H1 (cell line): ENCODE measurements around the gene KCNB1. TPM values are rescaled to one million over a fixed set of nuclear protein-coding genes. Genes with fewer than 3 reads are reported as not detected.
"Not testable (repeated sequence)": the region's sequence is repeated elsewhere in the genome, so short reads cannot be mapped to it uniquely, and the experiment has no call there.

Experiments used
- CTCF ChIA-PET: fragments of 300-600 bp; sonication (Branson Sonifier 250); formaldehyde crosslinking; loops from one replicate; lab custom pipeline; 2021; ENCODE audit not compliant: partially characterized antibody; lab: Charles Lee
- POLR2A ChIA-PET: fragments of 300-600 bp; sonication (Branson Sonifier 250); formaldehyde crosslinking; loops from one replicate; lab custom pipeline; 2021; ENCODE audit warnings: inconsistent platforms; ENCODE audit not compliant: partially characterized antibody; lab: Charles Lee
- DNase-seq, 2 experiments: peaks; one replicate each; pipeline versions ENCODE4 v3.0.0 to v3.0.0-alpha.2; 2010 to 2022; ENCODE audit warnings: low spot score in 2 of 2, low read depth in 1 of 2, mixed read lengths in 1 of 2
- FAIRE-seq: peaks from 2 replicates; lab custom pipeline; 2011; peaks lifted over from hg19 to GRCh38; lab: Jason Lieb, UNC
- H2AFZ ChIP-seq: 2 replicates; pipeline ENCODE4 v1.8.1; 2012; ENCODE audit warnings: low read length, inconsistent platforms
- H2AK5ac ChIP-seq: 2 replicates; pipeline ENCODE4 v1.6.1; 2013; ENCODE audit warnings: low read depth, low read length
- H2BK120ac ChIP-seq: replicated peaks from 2 replicates; pipeline ENCODE3; 2013; ENCODE audit warnings: low read depth, low read length, inconsistent platforms
- H2BK12ac ChIP-seq: 2 replicates; pipeline ENCODE4 v1.6.1; 2013; ENCODE audit warnings: low read depth, low read length
- H2BK15ac ChIP-seq: 2 replicates; pipeline ENCODE4 v1.6.1; 2013; ENCODE audit warnings: low read length
- H2BK20ac ChIP-seq: 2 replicates; pipeline ENCODE4 v1.6.1; 2013; ENCODE audit warnings: low read length
- H2BK5ac ChIP-seq: 2 replicates; pipeline ENCODE4 v1.6.1; 2013; ENCODE audit warnings: low read depth, low read length
- H3K14ac ChIP-seq: 2 replicates; pipeline ENCODE4 v1.6.1; 2013; ENCODE audit warnings: inconsistent platforms; ENCODE audit not compliant: insufficient read length
- H3K18ac ChIP-seq: 2 replicates; pipeline ENCODE4 v1.6.1; 2013; ENCODE audit warnings: low read length; ENCODE audit errors: extremely low read depth
- H3K23ac ChIP-seq: 2 replicates; pipeline ENCODE4 v1.6.1; 2013; ENCODE audit warnings: inconsistent platforms; ENCODE audit not compliant: insufficient read length
- H3K23me2 ChIP-seq: 2 replicates; pipeline ENCODE4 v1.6.1; 2013; ENCODE audit warnings: low read depth, low read length
- H3K27ac ChIP-seq: 2 replicates; pipeline ENCODE4 v1.6.1; 2011; ENCODE audit warnings: low read depth, low read length, inconsistent platforms
- H3K27me3 ChIP-seq, 4 experiments: replicated peaks in 1 of 4; 1 replicate in 1 of 4; 2 replicates in 3 of 4; pipeline versions ENCODE4 v1.6.1 to v1.8.1; 2011 to 2013; ENCODE audit warnings: low read length in 3 of 4, mild to moderate bottlenecking in 3 of 4, inconsistent platforms in 2 of 4, mixed read lengths in 2 of 4, moderate library complexity in 1 of 4; ENCODE audit not compliant: control insufficient read depth in 3 of 4, insufficient read depth in 3 of 4; ENCODE audit errors: extremely low read depth in 1 of 4
- H3K36me3 ChIP-seq, 4 experiments: 2 replicates each; pipeline versions ENCODE4 v1.6.1 to v1.8.1; 2011 to 2013; ENCODE audit warnings: mild to moderate bottlenecking in 4 of 4, low read length in 3 of 4, moderate library complexity in 2 of 4, control low read depth in 1 of 4, inconsistent platforms in 1 of 4; ENCODE audit not compliant: insufficient read depth in 4 of 4, control insufficient read depth in 2 of 4
- H3K4ac ChIP-seq: replicated peaks from 2 replicates; pipeline ENCODE3; 2013; ENCODE audit warnings: low read length, low read depth, mixed read lengths, inconsistent platforms; ENCODE audit not compliant: insufficient read length
- H3K4me1 ChIP-seq, 4 experiments: replicated peaks in 1 of 4; 1 replicate in 1 of 4; 2 replicates in 3 of 4; pipeline versions ENCODE4 v1.6.1 to v1.8.1; 2011 to 2013; ENCODE audit warnings: low read length in 3 of 4, inconsistent platforms in 2 of 4, mixed read lengths in 1 of 4; ENCODE audit not compliant: insufficient read depth in 4 of 4, control insufficient read depth in 3 of 4
- H3K4me2 ChIP-seq, 2 experiments: 2 replicates each; pipeline versions ENCODE4 v1.6.1 to v1.8.1; 2011 to 2013; ENCODE audit warnings: low read depth in 2 of 2, low read length in 2 of 2, control low read depth in 1 of 2, inconsistent platforms in 1 of 2, mild to moderate bottlenecking in 1 of 2; ENCODE audit not compliant: insufficient read depth in 1 of 2
- H3K4me3 ChIP-seq, 4 experiments: fragments of 200-600, 300-600 bp in 1 of 4; sonication (generic), shearing (Covaris generic), sonication (Bioruptor Twin) in 1 of 4; 2 replicates each; pipeline versions ENCODE4 v1.5.1 to v1.8.1; 2011 to 2016; ENCODE audit warnings: low read length in 4 of 4, low read depth in 3 of 4, control low read depth in 2 of 4, inconsistent platforms in 2 of 4, mild to moderate bottlenecking in 2 of 4, mixed read lengths in 1 of 4, moderate library complexity in 1 of 4; ENCODE audit not compliant: insufficient read depth in 2 of 4; ENCODE audit errors: extremely low read depth in 1 of 4
- H3K56ac ChIP-seq: replicated peaks from 2 replicates; pipeline ENCODE3; 2013; ENCODE audit warnings: low read depth, mild to moderate bottlenecking, mixed read lengths, low read length, inconsistent platforms; ENCODE audit not compliant: insufficient read length
- H3K79me1 ChIP-seq: 2 replicates; pipeline ENCODE4 v1.6.1; 2013; ENCODE audit warnings: low read depth, low read length, control low read depth
- H3K79me2 ChIP-seq, 2 experiments: 2 replicates each; pipeline versions ENCODE4 v1.6.1 to v1.8.1; 2012 to 2013; ENCODE audit warnings: low read length in 2 of 2, mild to moderate bottlenecking in 2 of 2, inconsistent platforms in 1 of 2; ENCODE audit not compliant: insufficient read depth in 2 of 2, control insufficient read depth in 1 of 2
- H3K9ac ChIP-seq, 4 experiments: replicated peaks in 1 of 4; 1 replicate in 1 of 4; 2 replicates in 3 of 4; pipeline versions ENCODE4 v1.6.1 to v1.8.1; 2011 to 2013; ENCODE audit warnings: low read depth in 3 of 4, low read length in 3 of 4, control low read depth in 2 of 4, mild to moderate bottlenecking in 2 of 4, moderate library complexity in 2 of 4, inconsistent platforms in 1 of 4; ENCODE audit errors: extremely low read depth in 1 of 4
- H3K9me3 ChIP-seq, 2 experiments: 2 replicates each; pipeline versions ENCODE4 v1.6.1 to v1.8.1; 2012 to 2013; ENCODE audit warnings: mild to moderate bottlenecking in 2 of 2, moderate library complexity in 2 of 2, control low read depth in 1 of 2, inconsistent platforms in 1 of 2, low read depth in 1 of 2, low read length in 1 of 2, mixed read lengths in 1 of 2; ENCODE audit not compliant: insufficient read depth in 2 of 2
- H4K20me1 ChIP-seq, 2 experiments: replicated peaks in 1 of 2; 2 replicates each; pipeline versions ENCODE3 to v1.8.1; 2011 to 2013; ENCODE audit warnings: inconsistent platforms in 2 of 2, low read length in 2 of 2, mild to moderate bottlenecking in 1 of 2; ENCODE audit not compliant: insufficient read depth in 2 of 2, control insufficient read depth in 1 of 2
- H4K5ac ChIP-seq: 2 replicates; pipeline ENCODE4 v1.6.1; 2013; ENCODE audit warnings: low read length, low read depth, mixed read lengths, inconsistent platforms; ENCODE audit not compliant: insufficient read length
- H4K8ac ChIP-seq: 2 replicates; pipeline ENCODE4 v1.8.0; 2013; ENCODE audit warnings: mild to moderate bottlenecking, moderate library complexity, low read length, inconsistent platforms; ENCODE audit not compliant: insufficient read depth; ENCODE audit errors: extremely low read depth
- H4K91ac ChIP-seq: replicated peaks from 2 replicates; pipeline ENCODE3; 2013; ENCODE audit warnings: low read length, mixed read lengths, inconsistent platforms; ENCODE audit not compliant: insufficient read length
- WGBS, 2 experiments: shearing (Covaris generic) in 1 of 2; methylation state at CpG; one replicate each; pipeline versions ENCODE4 v1.1.6 to v1.1.7; 2013 to 2015; ENCODE audit warnings: low lambda C conversion rate in 2 of 2, mixed read lengths in 2 of 2, inconsistent platforms in 1 of 2, low coverage in 1 of 2, missing lambda C conversion rate in 1 of 2; ENCODE audit not compliant: insufficient replicate concordance in 2 of 2, insufficient coverage in 1 of 2, insufficient read length in 1 of 2; ENCODE audit errors: extremely low coverage in 1 of 2, missing lambda C conversion rate in 1 of 2; 5-methylcytosine and 5-hydroxymethylcytosine counted together
- polyA plus RNA-seq, 7 experiments: library from polyadenylated mRNA; depleted of rRNA in 3 of 7; stranded (reverse) in 5 of 7; unstranded in 2 of 7; fragments of >200 nt in 5 of 7; fragments of 200-250 nt in 2 of 7; gene quantifications; 1 replicate in 5 of 7; 2 replicates in 1 of 7; 4 replicates in 1 of 7; pipeline versions ENCODE4 v1.2.1 to v1.2.3, GENCODE V29; 2011 to 2013; ENCODE audit warnings: missing spikeins in 2 of 7, mixed read lengths in 2 of 7
- total RNA-seq: library from RNA; stranded (reverse); fragmentation: NEBNext Ultra II Directional; extraction: Animal tissue kit (Norgen Biotek cat#: 25700); gene quantifications from 2 replicates; pipeline ENCODE4 v1.2.1, GENCODE V29; 2021

Gene KCNB1
- total and polyA plus RNA-seq, 2 of the 8 experiments (the other 6 are each of a cell fraction or from before 2014, with no cell fraction given) = 0.58 to 0.67 TPM

- H4K91ac ChIP-seq, H2BK12ac ChIP-seq, H4K20me1 ChIP-seq, H3K9ac ChIP-seq, H3K9me3 ChIP-seq, H3K14ac ChIP-seq, H3K4me3 ChIP-seq, H3K23ac ChIP-seq, H4K5ac ChIP-seq, H3K79me2 ChIP-seq, H3K27me3 ChIP-seq, H3K36me3 ChIP-seq, H2AK5ac ChIP-seq, H2BK20ac ChIP-seq, H3K4me1 ChIP-seq, H2BK5ac ChIP-seq, H2BK15ac ChIP-seq, H2AFZ ChIP-seq, FAIRE-seq, H3K4ac ChIP-seq, DNase-seq, H3K23me2 ChIP-seq, H4K8ac ChIP-seq, H3K4me2 ChIP-seq, H3K27ac ChIP-seq, POLR2A ChIA-PET, H3K79me1 ChIP-seq, H3K56ac ChIP-seq, H2BK120ac ChIP-seq, H3K18ac ChIP-seq: not testable (repeated sequence)
- WGBS, 2 experiments = 53% methylated on average over 5 of the region's 5 CpGs; no CpG with 5 or more reads in 1 of the 2 experiments
- CTCF ChIA-PET = interaction anchor here (0.6 to 1.4 kb wide), 7 partner anchors 13 to 124 kb away, joined by 3 to 5 read pairs (median 4); no protein-coding TSS in a partner anchor
Observed at GRCh38 chr20:49409975-49410621, 72.4 kb downstream of the KCNB1 start.
